H1 (cell line): ENCODE results near the gene MSMP. TPM values are rescaled to one million over a fixed set of nuclear protein-coding genes. Genes with fewer than 3 reads are reported as not detected.

ENCODE experiments used
- CTCF ChIA-PET: fragments of 300-600 bp; sonication (Branson Sonifier 250); formaldehyde crosslinking; loops from one replicate; lab custom pipeline; 2021; ENCODE audit not compliant: partially characterized antibody; lab: Charles Lee
- POLR2A ChIA-PET: fragments of 300-600 bp; sonication (Branson Sonifier 250); formaldehyde crosslinking; loops from one replicate; lab custom pipeline; 2021; ENCODE audit warnings: inconsistent platforms; ENCODE audit not compliant: partially characterized antibody; lab: Charles Lee
- DNase-seq, 2 experiments: peaks; one replicate each; pipeline versions ENCODE4 v3.0.0 to v3.0.0-alpha.2; 2010 to 2022; ENCODE audit warnings: low spot score in 2 of 2, low read depth in 1 of 2, mixed read lengths in 1 of 2
- FAIRE-seq: peaks from 2 replicates; lab custom pipeline; 2011; peaks lifted over from hg19 to GRCh38; lab: Jason Lieb, UNC
- H2AFZ ChIP-seq: 2 replicates; pipeline ENCODE4 v1.8.1; 2012; ENCODE audit warnings: low read length, inconsistent platforms
- H2AK5ac ChIP-seq: 2 replicates; pipeline ENCODE4 v1.6.1; 2013; ENCODE audit warnings: low read depth, low read length
- H2BK120ac ChIP-seq: replicated peaks from 2 replicates; pipeline ENCODE3; 2013; ENCODE audit warnings: low read depth, low read length, inconsistent platforms
- H2BK12ac ChIP-seq: 2 replicates; pipeline ENCODE4 v1.6.1; 2013; ENCODE audit warnings: low read depth, low read length
- H2BK15ac ChIP-seq: 2 replicates; pipeline ENCODE4 v1.6.1; 2013; ENCODE audit warnings: low read length
- H2BK20ac ChIP-seq: 2 replicates; pipeline ENCODE4 v1.6.1; 2013; ENCODE audit warnings: low read length
- H2BK5ac ChIP-seq: 2 replicates; pipeline ENCODE4 v1.6.1; 2013; ENCODE audit warnings: low read depth, low read length
- H3K14ac ChIP-seq: 2 replicates; pipeline ENCODE4 v1.6.1; 2013; ENCODE audit warnings: inconsistent platforms; ENCODE audit not compliant: insufficient read length
- H3K18ac ChIP-seq: 2 replicates; pipeline ENCODE4 v1.6.1; 2013; ENCODE audit warnings: low read length; ENCODE audit errors: extremely low read depth
- H3K23ac ChIP-seq: 2 replicates; pipeline ENCODE4 v1.6.1; 2013; ENCODE audit warnings: inconsistent platforms; ENCODE audit not compliant: insufficient read length
- H3K23me2 ChIP-seq: 2 replicates; pipeline ENCODE4 v1.6.1; 2013; ENCODE audit warnings: low read depth, low read length
- H3K27ac ChIP-seq: 2 replicates; pipeline ENCODE4 v1.6.1; 2011; ENCODE audit warnings: low read depth, low read length, inconsistent platforms
- H3K27me3 ChIP-seq, 4 experiments: replicated peaks in 1 of 4; 1 replicate in 1 of 4; 2 replicates in 3 of 4; pipeline versions ENCODE4 v1.6.1 to v1.8.1; 2011 to 2013; ENCODE audit warnings: low read length in 3 of 4, mild to moderate bottlenecking in 3 of 4, inconsistent platforms in 2 of 4, mixed read lengths in 2 of 4, moderate library complexity in 1 of 4; ENCODE audit not compliant: control insufficient read depth in 3 of 4, insufficient read depth in 3 of 4; ENCODE audit errors: extremely low read depth in 1 of 4
- H3K36me3 ChIP-seq, 4 experiments: 2 replicates each; pipeline versions ENCODE4 v1.6.1 to v1.8.1; 2011 to 2013; ENCODE audit warnings: mild to moderate bottlenecking in 4 of 4, low read length in 3 of 4, moderate library complexity in 2 of 4, control low read depth in 1 of 4, inconsistent platforms in 1 of 4; ENCODE audit not compliant: insufficient read depth in 4 of 4, control insufficient read depth in 2 of 4
- H3K4ac ChIP-seq: replicated peaks from 2 replicates; pipeline ENCODE3; 2013; ENCODE audit warnings: low read length, low read depth, mixed read lengths, inconsistent platforms; ENCODE audit not compliant: insufficient read length
- H3K4me1 ChIP-seq, 4 experiments: replicated peaks in 1 of 4; 1 replicate in 1 of 4; 2 replicates in 3 of 4; pipeline versions ENCODE4 v1.6.1 to v1.8.1; 2011 to 2013; ENCODE audit warnings: low read length in 3 of 4, inconsistent platforms in 2 of 4, mixed read lengths in 1 of 4; ENCODE audit not compliant: insufficient read depth in 4 of 4, control insufficient read depth in 3 of 4
- H3K4me2 ChIP-seq, 2 experiments: 2 replicates each; pipeline versions ENCODE4 v1.6.1 to v1.8.1; 2011 to 2013; ENCODE audit warnings: low read depth in 2 of 2, low read length in 2 of 2, control low read depth in 1 of 2, inconsistent platforms in 1 of 2, mild to moderate bottlenecking in 1 of 2; ENCODE audit not compliant: insufficient read depth in 1 of 2
- H3K4me3 ChIP-seq, 4 experiments: fragments of 200-600, 300-600 bp in 1 of 4; sonication (generic), shearing (Covaris generic), sonication (Bioruptor Twin) in 1 of 4; 2 replicates each; pipeline versions ENCODE4 v1.5.1 to v1.8.1; 2011 to 2016; ENCODE audit warnings: low read length in 4 of 4, low read depth in 3 of 4, control low read depth in 2 of 4, inconsistent platforms in 2 of 4, mild to moderate bottlenecking in 2 of 4, mixed read lengths in 1 of 4, moderate library complexity in 1 of 4; ENCODE audit not compliant: insufficient read depth in 2 of 4; ENCODE audit errors: extremely low read depth in 1 of 4
- H3K56ac ChIP-seq: replicated peaks from 2 replicates; pipeline ENCODE3; 2013; ENCODE audit warnings: low read depth, mild to moderate bottlenecking, mixed read lengths, low read length, inconsistent platforms; ENCODE audit not compliant: insufficient read length
- H3K79me1 ChIP-seq: 2 replicates; pipeline ENCODE4 v1.6.1; 2013; ENCODE audit warnings: low read depth, low read length, control low read depth
- H3K79me2 ChIP-seq, 2 experiments: 2 replicates each; pipeline versions ENCODE4 v1.6.1 to v1.8.1; 2012 to 2013; ENCODE audit warnings: low read length in 2 of 2, mild to moderate bottlenecking in 2 of 2, inconsistent platforms in 1 of 2; ENCODE audit not compliant: insufficient read depth in 2 of 2, control insufficient read depth in 1 of 2
- H3K9ac ChIP-seq, 4 experiments: replicated peaks in 1 of 4; 1 replicate in 1 of 4; 2 replicates in 3 of 4; pipeline versions ENCODE4 v1.6.1 to v1.8.1; 2011 to 2013; ENCODE audit warnings: low read depth in 3 of 4, low read length in 3 of 4, control low read depth in 2 of 4, mild to moderate bottlenecking in 2 of 4, moderate library complexity in 2 of 4, inconsistent platforms in 1 of 4; ENCODE audit errors: extremely low read depth in 1 of 4
- H3K9me3 ChIP-seq, 2 experiments: 2 replicates each; pipeline versions ENCODE4 v1.6.1 to v1.8.1; 2012 to 2013; ENCODE audit warnings: mild to moderate bottlenecking in 2 of 2, moderate library complexity in 2 of 2, control low read depth in 1 of 2, inconsistent platforms in 1 of 2, low read depth in 1 of 2, low read length in 1 of 2, mixed read lengths in 1 of 2; ENCODE audit not compliant: insufficient read depth in 2 of 2
- H4K20me1 ChIP-seq, 2 experiments: replicated peaks in 1 of 2; 2 replicates each; pipeline versions ENCODE3 to v1.8.1; 2011 to 2013; ENCODE audit warnings: inconsistent platforms in 2 of 2, low read length in 2 of 2, mild to moderate bottlenecking in 1 of 2; ENCODE audit not compliant: insufficient read depth in 2 of 2, control insufficient read depth in 1 of 2
- H4K5ac ChIP-seq: 2 replicates; pipeline ENCODE4 v1.6.1; 2013; ENCODE audit warnings: low read length, low read depth, mixed read lengths, inconsistent platforms; ENCODE audit not compliant: insufficient read length
- H4K8ac ChIP-seq: 2 replicates; pipeline ENCODE4 v1.8.0; 2013; ENCODE audit warnings: mild to moderate bottlenecking, moderate library complexity, low read length, inconsistent platforms; ENCODE audit not compliant: insufficient read depth; ENCODE audit errors: extremely low read depth
- H4K91ac ChIP-seq: replicated peaks from 2 replicates; pipeline ENCODE3; 2013; ENCODE audit warnings: low read length, mixed read lengths, inconsistent platforms; ENCODE audit not compliant: insufficient read length
- POLR2AphosphoS5 ChIP-seq: IDR thresholded peaks from 2 replicates; pipeline ENCODE4 v1.6.1; 2011; ENCODE audit warnings: low read depth, low read length
- RAD21 ChIP-seq, 2 experiments: IDR thresholded peaks in 1 of 2; conservative IDR thresholded peaks in 1 of 2; 2 replicates each; pipeline ENCODE4 v1.6.1; 2011; ENCODE audit warnings: low read depth in 2 of 2, low read length in 2 of 2, improper control_type of control experiment in 1 of 2, inconsistent platforms in 1 of 2, mild to moderate bottlenecking in 1 of 2, moderate library complexity in 1 of 2
- SUZ12 ChIP-seq: fragments of 200-600 bp; sonication (generic); IDR thresholded peaks from 2 replicates; pipeline ENCODE4 v1.6.1; 2012; ENCODE audit warnings: mild to moderate bottlenecking, inconsistent platforms, low read length, moderate library complexity, mixed read lengths
- WGBS, 2 experiments: shearing (Covaris generic) in 1 of 2; methylation state at CpG; one replicate each; pipeline versions ENCODE4 v1.1.6 to v1.1.7; 2013 to 2015; ENCODE audit warnings: low lambda C conversion rate in 2 of 2, mixed read lengths in 2 of 2, inconsistent platforms in 1 of 2, low coverage in 1 of 2, missing lambda C conversion rate in 1 of 2; ENCODE audit not compliant: insufficient replicate concordance in 2 of 2, insufficient coverage in 1 of 2, insufficient read length in 1 of 2; ENCODE audit errors: extremely low coverage in 1 of 2, missing lambda C conversion rate in 1 of 2; 5-methylcytosine and 5-hydroxymethylcytosine counted together
- polyA plus RNA-seq, 7 experiments: library from polyadenylated mRNA; depleted of rRNA in 3 of 7; stranded (reverse) in 5 of 7; unstranded in 2 of 7; fragments of >200 nt in 5 of 7; fragments of 200-250 nt in 2 of 7; gene quantifications; 1 replicate in 5 of 7; 2 replicates in 1 of 7; 4 replicates in 1 of 7; pipeline versions ENCODE4 v1.2.1 to v1.2.3, GENCODE V29; 2011 to 2013; ENCODE audit warnings: missing spikeins in 2 of 7, mixed read lengths in 2 of 7
- total RNA-seq: library from RNA; stranded (reverse); fragmentation: NEBNext Ultra II Directional; extraction: Animal tissue kit (Norgen Biotek cat#: 25700); gene quantifications from 2 replicates; pipeline ENCODE4 v1.2.1, GENCODE V29; 2021

MSMP gene
- total and polyA plus RNA-seq, 2 of the 8 experiments (the other 6 are each of a cell fraction or from before 2014, with no cell fraction given), result 0.53 TPM; not detected in 1

DNA sequence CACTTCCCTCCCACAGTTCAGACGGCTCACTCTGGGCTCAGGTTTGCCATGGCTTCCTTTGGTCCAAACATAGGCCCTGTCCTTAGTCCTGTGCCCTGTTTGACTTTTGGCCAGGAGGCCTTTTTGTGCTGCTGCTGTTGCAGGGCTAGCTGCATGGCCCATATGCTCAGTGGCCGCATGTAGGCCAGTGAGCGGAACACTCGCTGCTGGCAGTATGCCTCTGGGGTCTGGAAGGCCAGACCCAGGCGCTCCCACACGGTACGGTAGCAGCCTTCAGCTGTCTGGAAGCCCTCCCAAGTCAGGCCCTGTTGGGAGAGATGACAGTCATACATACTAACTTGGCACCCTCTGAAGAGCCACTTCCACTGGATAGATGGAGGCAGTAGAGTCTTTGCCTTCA lies 16.9 kb downstream of the MSMP start:
- no peak overlapping the region for H3K56ac ChIP-seq
- no peak overlapping the region for H2BK5ac ChIP-seq
- H3K9ac ChIP-seq, result no peak overlapping the region
- TF ChIP-seq POLR2AphosphoS5 (0 out of 2 replicates have a peak, but pooled peaks have one; percentile 45), RAD21 (IDR thresholded peaks at IDR 0.05 in 1 of 2, conservative IDR thresholded peaks at IDR 0.05 in 1 of 2; ENCODE audit: low read depth in 2 of 2, low read length in 2 of 2) (no peak), SUZ12 (no peak)
- H3K27ac ChIP-seq, result no peak overlapping the region
- H3K18ac ChIP-seq, result no peak overlapping the region
- peaks cover 27 to 66% (median 54%) of the 10 kb centered on the region in 4 experiments for H3K36me3 ChIP-seq
- H3K4me1 ChIP-seq, result peaks cover 0 to 6% (median 3%) of the 10 kb centered on the region in 4 experiments; a peak in 4 of 7 replicates
- peaks cover 5% of the 10 kb centered on the region; the same call in 1 of the 2 replicates for H3K23me2 ChIP-seq
- no peaks in the 10 kb centered on the region for H3K27me3 ChIP-seq
- peaks cover 0 to 5% of the 10 kb centered on the region in 2 experiments; a peak in 1 of 4 replicates for H3K79me2 ChIP-seq
- no peak overlapping the region for H2BK120ac ChIP-seq
- no peak overlapping the region for H2BK12ac ChIP-seq
- H3K14ac ChIP-seq, result no peak overlapping the region
- no peak overlapping the region for H4K8ac ChIP-seq
- H3K9me3 ChIP-seq, result no peaks in the 10 kb centered on the region; a peak in 1 of 4 replicates
- DNase-seq, result no peak
- H2AFZ ChIP-seq, result no peak overlapping the region
- ChIA-PET POLR2A (interaction anchor here (1.0 to 4.8 kb wide), 5 partner anchors 10 to 46 kb away, joined by 3 to 35 read pairs (median 5); partner anchors contain the start of genes GBA2 and RGP1), CTCF (interaction anchor here (0.7 to 16.0 kb wide), 12 partner anchors 10 to 65 kb away, joined by 3 to 198 read pairs (median 4); partner anchors contain the start of genes GBA2 and RGP1)
- H3K4me3 ChIP-seq, result no peak overlapping the region
- no peak overlapping the region for H4K5ac ChIP-seq
- 94% methylated on average over 7 of the region's 7 CpGs; no CpG with 5 or more reads in 1 of the 2 experiments for WGBS, 2 experiments
- no peak overlapping the region for H4K91ac ChIP-seq
- no peak overlapping the region for H2BK15ac ChIP-seq
- H3K4ac ChIP-seq, result no peak overlapping the region
- no peak overlapping the region for H2AK5ac ChIP-seq
- no peak overlapping the region for H3K4me2 ChIP-seq
- H4K20me1 ChIP-seq, result peaks cover 7 to 17% of the 10 kb centered on the region in 2 experiments
- no peak overlapping the region for H3K23ac ChIP-seq
- H3K79me1 ChIP-seq, result peaks cover 3% of the 10 kb centered on the region; the same call in 1 of the 2 replicates
- no peak for FAIRE-seq
- H2BK20ac ChIP-seq, result no peak overlapping the region
